Right ventricle myocardium superior (tissue), 1 donor: ENCODE data around the gene THAP5. TPM values are rescaled to one million over a fixed set of nuclear protein-coding genes. Genes with fewer than 3 reads are reported as not detected.

Experiments
- ATAC-seq: fragments of 200-7000 bp; cut with Tn5 transposase; one replicate; pipeline ENCODE4 v1.9.1; 2020; ENCODE audit warnings: mild to moderate bottlenecking; ENCODE audit not compliant: poor library complexity
- DNase-seq: peaks from one replicate; pipeline ENCODE4 v3.0.0-alpha.2; 2020
- intact Hi-C: fragments of 100-400 bp; cut with DNase I; formaldehyde crosslinking; loops from one replicate; pipeline ENCODE4 v1.11.2; 2022
- long read RNA-seq: library from polyadenylated mRNA; unstranded; transcript quantifications from one replicate; pipeline ENCODE4 v2.0.0, GENCODE V29; 2021
- total RNA-seq: library from RNA; stranded (reverse); fragmentation: NEBNext Ultra II Directional; extraction: Animal tissue kit (Norgen Biotek cat#: 25700); gene quantifications from one replicate; pipeline ENCODE4 v1.2.1, GENCODE V29; 2021
- donor health status: DM: no; HTN: yes; CAD: no; lungs with severe emphysema.

The THAP5 gene
- 21.1 TPM for total RNA-seq
- long read RNA-seq, transcript THAP5-203 (3 exons, 3,306 nt): major isoform, 10 of 13 reads
- long read RNA-seq, partial matches to known transcripts: 0 of 13 reads
- long read RNA-seq, other reads (novel, unspliced or antisense): 2 of 13 reads

- DNase-seq (peak; percentile 99), ATAC-seq (peak; percentile 98)
- intact Hi-C loops: loop anchor here (5.0 kb wide), 1 partner anchor 42 kb away; the partner anchor contains the start of gene PNPLA8
Measured at GRCh38 chr7:108569381-108570145, at the start of gene THAP5, which contains the start of gene DNAJB9. THAP5 (minus strand) TSS chr7:108569706; CDS start chr7:108569569, 137 bp downstream. DNAJB9 (plus strand) TSS chr7:108569874; CDS start chr7:108571727, 1,853 bp downstream.

GRCh38 chr7:108618056-108618455 is 48.5 kb upstream of the THAP5 start:
- no peak for DNase-seq
- intact Hi-C loops: no loop called here

GRCh38 chr7:108614896-108615295 is 45.4 kb upstream of the THAP5 start:
- DNase-seq (no peak), ATAC-seq (no peak)
- intact Hi-C loops: no loop called here

More at GRCh38 chr7:108618056-108618455, 48.5 kb upstream of the THAP5 start:
- ATAC-seq: no peak

GRCh38 chr7:108613949-108614381 is 44.5 kb upstream of the THAP5 start:
- ATAC-seq (no peak), DNase-seq (no peak)
- intact Hi-C loops: no loop called here

GRCh38 chr7:108613147-108613948 is 43.8 kb upstream of the THAP5 start:
- no peak for ATAC-seq
- no peak for DNase-seq
- intact Hi-C loops: no loop called here

GRCh38 chr7:108611268-108611667 is 41.8 kb upstream of the THAP5 start:
- intact Hi-C loops: no loop called here
- no peak for DNase-seq
- ATAC-seq: no peak

- DNase-seq: no peak
- no peak for ATAC-seq
- intact Hi-C loops: no loop called here
Measured at GRCh38 chr7:108609643-108610042, 40.1 kb upstream of the THAP5 start.

GRCh38 chr7:108605559-108606201 is 36.2 kb upstream of the THAP5 start:
- intact Hi-C loops: no loop called here
- DNase-seq (no peak), ATAC-seq (no peak)

GRCh38 chr7:108604307-108605077 is 35.0 kb upstream of the THAP5 start:
- no peak for DNase-seq
- ATAC-seq: no peak
- intact Hi-C loops: no loop called here

GRCh38 chr7:108603656-108604306 is 34.3 kb upstream of the THAP5 start:
- ATAC-seq (no peak), DNase-seq (no peak)
- intact Hi-C loops: no loop called here

GRCh38 chr7:108600399-108600798 is 30.9 kb upstream of the THAP5 start:
- no peak for DNase-seq
- intact Hi-C loops: no loop called here

GRCh38 chr7:108598914-108599580 is 29.5 kb upstream of the THAP5 start:
- DNase-seq: no peak
- no peak for ATAC-seq
- intact Hi-C loops: no loop called here

More at GRCh38 chr7:108600399-108600798, 30.9 kb upstream of the THAP5 start:
- no peak for ATAC-seq

GRCh38 chr7:108598153-108598552 is 28.6 kb upstream of the THAP5 start:
- no peak for DNase-seq
- intact Hi-C loops: no loop called here

GRCh38 chr7:108596560-108596959 is 27.1 kb upstream of the THAP5 start:
- intact Hi-C loops: no loop called here
- no peak for DNase-seq
- no peak for ATAC-seq

More at GRCh38 chr7:108598153-108598552, 28.6 kb upstream of the THAP5 start:
- no peak for ATAC-seq

- DNase-seq: no peak
- intact Hi-C loops: no loop called here
- no peak for ATAC-seq
Measured at GRCh38 chr7:108592646-108593201, 23.2 kb upstream of the THAP5 start.

- no peak for ATAC-seq
- intact Hi-C loops: no loop called here
- no peak for DNase-seq
Measured at GRCh38 chr7:108590606-108591005, 21.1 kb upstream of the THAP5 start.

GRCh38 chr7:108589874-108590273 is 20.4 kb upstream of the THAP5 start:
- DNase-seq (no peak), ATAC-seq (no peak)
- intact Hi-C loops: no loop called here
